HepG2 (cell line): Measurements from ENCODE around the gene FSD1.

ENCODE experiments used
- FIP1L1 ChIP-seq: fragments of 200-400 bp; formaldehyde crosslinking; IDR thresholded peaks from 2 replicates; pipeline ENCODE4 v1.6.1; 2018; ENCODE audit warnings: low read depth, mild to moderate bottlenecking, low read length, moderate library complexity, borderline replicate concordance; ENCODE audit not compliant: insufficient read depth
- KAT7 ChIP-seq: IDR thresholded peaks from 2 replicates; pipeline ENCODE4 v1.6.1; 2018; ENCODE audit warnings: borderline replicate concordance, missing compliant biosample characterization
- NR2C2 ChIP-seq: sonication (generic); formaldehyde crosslinking; IDR thresholded peaks from 2 replicates; pipeline ENCODE4 v1.4.0; 2020; ENCODE audit warnings: missing genetic modification reagents, mild to moderate bottlenecking, moderate library complexity, borderline replicate concordance
- PHF8 ChIP-seq: sonication (generic); formaldehyde crosslinking; IDR thresholded peaks from 2 replicates; pipeline ENCODE4 v1.5.0; 2020; ENCODE audit warnings: missing genetic modification reagents
- REXO4 ChIP-seq: sonication (generic); formaldehyde crosslinking; IDR thresholded peaks from 2 replicates; pipeline ENCODE4 v1.8.0; 2022; ENCODE audit warnings: missing genetic modification reagents, mild to moderate bottlenecking, borderline replicate concordance
- TBX3 ChIP-seq: fragments of 450-650 bp; IDR thresholded peaks from 2 replicates; pipeline ENCODE4 v1.6.1; 2017; ENCODE audit warnings: antibody characterized with exemption, mild to moderate bottlenecking, inconsistent platforms, borderline replicate concordance
- ZNF543 ChIP-seq: sonication (generic); formaldehyde crosslinking; IDR thresholded peaks from 2 replicates; pipeline ENCODE4 v1.4.0; 2020; ENCODE audit warnings: mild to moderate bottlenecking, missing genetic modification reagents
- ZNF766 ChIP-seq: sonication (generic); formaldehyde crosslinking; IDR thresholded peaks from 2 replicates; pipeline ENCODE4 v1.5.0; 2020; ENCODE audit warnings: missing genetic modification reagents, borderline replicate concordance
- TF ChIP-seq, protein P1 (sequence below): sonication (generic); formaldehyde crosslinking; IDR thresholded peaks from 2 replicates; pipeline ENCODE4 v1.5.0; 2020; ENCODE audit warnings: mild to moderate bottlenecking, missing genetic modification reagents, moderate library complexity

DNA sequence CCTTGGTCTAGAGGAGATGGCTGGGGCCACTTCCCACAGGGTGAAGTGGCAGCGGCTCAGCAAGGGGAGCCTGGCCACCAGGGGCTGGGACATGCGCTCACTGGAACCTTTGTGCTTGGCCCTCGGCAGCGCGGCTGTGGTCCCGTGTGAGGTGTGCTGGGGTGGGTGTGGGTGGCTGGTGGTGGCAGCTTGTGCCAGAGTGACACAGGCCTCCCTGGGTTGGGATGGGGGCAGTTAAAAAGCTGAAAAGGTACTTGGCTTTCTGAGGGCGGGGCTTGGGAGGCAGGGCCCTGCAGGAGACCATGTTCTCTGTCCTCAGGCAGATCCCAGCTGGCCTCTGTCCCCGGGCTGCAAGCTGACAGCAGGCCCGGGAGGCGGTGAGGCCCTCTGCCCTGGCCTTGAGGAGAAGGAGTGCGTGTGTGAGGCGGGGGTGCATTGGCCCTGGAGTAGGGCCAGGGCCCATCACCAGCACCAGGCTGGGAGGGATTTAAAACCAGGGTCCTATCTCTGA is 56.3 kb downstream of the FSD1 start:
- no peak for TF ChIP-seq KAT7 (CRISPR knock-in tag)
- TF ChIP-seq ZNF766 (CRISPR knock-in tag): no peak
- no peak for TF ChIP-seq FIP1L1
- TF ChIP-seq REXO4: no peak
- TF ChIP-seq, protein P1, sequence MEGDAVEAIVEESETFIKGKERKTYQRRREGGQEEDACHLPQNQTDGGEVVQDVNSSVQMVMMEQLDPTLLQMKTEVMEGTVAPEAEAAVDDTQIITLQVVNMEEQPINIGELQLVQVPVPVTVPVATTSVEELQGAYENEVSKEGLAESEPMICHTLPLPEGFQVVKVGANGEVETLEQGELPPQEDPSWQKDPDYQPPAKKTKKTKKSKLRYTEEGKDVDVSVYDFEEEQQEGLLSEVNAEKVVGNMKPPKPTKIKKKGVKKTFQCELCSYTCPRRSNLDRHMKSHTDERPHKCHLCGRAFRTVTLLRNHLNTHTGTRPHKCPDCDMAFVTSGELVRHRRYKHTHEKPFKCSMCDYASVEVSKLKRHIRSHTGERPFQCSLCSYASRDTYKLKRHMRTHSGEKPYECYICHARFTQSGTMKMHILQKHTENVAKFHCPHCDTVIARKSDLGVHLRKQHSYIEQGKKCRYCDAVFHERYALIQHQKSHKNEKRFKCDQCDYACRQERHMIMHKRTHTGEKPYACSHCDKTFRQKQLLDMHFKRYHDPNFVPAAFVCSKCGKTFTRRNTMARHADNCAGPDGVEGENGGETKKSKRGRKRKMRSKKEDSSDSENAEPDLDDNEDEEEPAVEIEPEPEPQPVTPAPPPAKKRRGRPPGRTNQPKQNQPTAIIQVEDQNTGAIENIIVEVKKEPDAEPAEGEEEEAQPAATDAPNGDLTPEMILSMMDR (CRISPR knock-in tag): 0 out of 2 replicates have a peak, but pooled peaks have one; percentile 6
- no peak for TF ChIP-seq ZNF543
- TF ChIP-seq PHF8 (CRISPR knock-in tag): no peak
- TF ChIP-seq TBX3: no peak
- no peak for TF ChIP-seq NR2C2 (CRISPR knock-in tag)
